ENCODE results near the gene CTBS.

DNA sequence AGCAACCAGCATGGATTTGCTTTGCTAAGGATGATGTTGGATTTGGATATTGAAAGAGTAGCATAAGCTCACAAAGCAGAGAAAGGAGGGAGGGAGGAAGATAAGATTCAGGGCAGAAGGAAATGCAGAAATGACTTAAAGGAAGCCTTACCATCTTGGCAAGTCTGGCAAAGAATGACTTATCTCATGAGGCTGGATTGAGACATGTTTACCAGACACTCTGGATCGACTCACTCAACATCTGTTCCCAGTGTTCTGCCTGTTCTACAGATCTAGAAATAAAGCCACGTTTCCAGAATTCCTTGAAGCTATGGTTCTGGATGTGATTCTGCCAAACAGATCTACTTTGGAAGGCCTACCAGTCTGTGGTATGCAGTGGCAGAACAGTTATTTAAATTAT, 38.8 kb upstream of the CTBS start:
- TF ChIP-seq CTCF (IDR thresholded peaks at IDR 0.05), result no peak
- no peak for TF ChIP-seq POLR2AphosphoS5 (IDR thresholded peaks at IDR 0.05; ENCODE audit: low read depth, low read length)

Measured in Panc1 (cell line).